Measurements from ENCODE around the gene STIM1.

GRCh38 chr11:3873712-3874349, 18.4 kb downstream of the STIM1 start:
- TF ChIP-seq ZFP3 (CRISPR knock-in tag; IDR thresholded peaks at IDR 0.05) (no peak), ZFP30 (CRISPR knock-in tag; IDR thresholded peaks at IDR 0.05) (no peak), RARB (CRISPR knock-in tag; IDR thresholded peaks at IDR 0.05) (no peak), SNAI2 (CRISPR knock-in tag; IDR thresholded peaks at IDR 0.05) (no peak), ZNF8 (CRISPR knock-in tag; IDR thresholded peaks at IDR 0.05) (no peak), TCF4 (CRISPR knock-in tag; IDR thresholded peaks at IDR 0.05; ENCODE audit: borderline replicate concordance) (no peak), CSRNP3 (CRISPR knock-in tag; IDR thresholded peaks at IDR 0.05) (no peak), CSDC2 (CRISPR knock-in tag; IDR thresholded peaks at IDR 0.05) (no peak)

Data from SK-N-SH treated with all-trans-retinoic acid at 6 μM for 48 hours (cell line).